Liver (tissue), 3 donors: Measurements from ENCODE around the gene PLAAT1.

Experiments
- CTCF ChIP-seq: fragments of 150-350 bp; IDR thresholded peaks from 2 replicates; pipeline ENCODE4 v1.5.1; 2017; ENCODE audit warnings: improper control_type of control experiment, low read depth, low read length; ENCODE audit not compliant: missing input control
- TAF1 ChIP-seq: conservative IDR thresholded peaks from 2 replicates; pipeline ENCODE4 v1.6.1; 2016; ENCODE audit warnings: antibody characterized with exemption, mild to moderate bottlenecking
- donor health status: healthy.
- donor health status: healthy.

GRCh38 chr3:193225302-193226125 is 15.5 kb upstream of the PLAAT1 start:
- TF ChIP-seq CTCF (no peak), TAF1 (no peak)
